ENCODE data around the gene RAB19. TPM values are rescaled to one million over a fixed set of nuclear protein-coding genes. Genes with fewer than 3 reads are reported as not detected.

The RAB19 gene
- total RNA-seq, 2 donors from 2014 or later, result 12.9 to 15.3 TPM

GRCh38 chr7:140364819-140365218 is 39.0 kb upstream of the RAB19 start:
- no peaks in the 10 kb centered on the region for H3K4me1 ChIP-seq
- TF ChIP-seq POLR2A (IDR thresholded peaks at IDR 0.05), result no peak
- TF ChIP-seq, protein P1, sequence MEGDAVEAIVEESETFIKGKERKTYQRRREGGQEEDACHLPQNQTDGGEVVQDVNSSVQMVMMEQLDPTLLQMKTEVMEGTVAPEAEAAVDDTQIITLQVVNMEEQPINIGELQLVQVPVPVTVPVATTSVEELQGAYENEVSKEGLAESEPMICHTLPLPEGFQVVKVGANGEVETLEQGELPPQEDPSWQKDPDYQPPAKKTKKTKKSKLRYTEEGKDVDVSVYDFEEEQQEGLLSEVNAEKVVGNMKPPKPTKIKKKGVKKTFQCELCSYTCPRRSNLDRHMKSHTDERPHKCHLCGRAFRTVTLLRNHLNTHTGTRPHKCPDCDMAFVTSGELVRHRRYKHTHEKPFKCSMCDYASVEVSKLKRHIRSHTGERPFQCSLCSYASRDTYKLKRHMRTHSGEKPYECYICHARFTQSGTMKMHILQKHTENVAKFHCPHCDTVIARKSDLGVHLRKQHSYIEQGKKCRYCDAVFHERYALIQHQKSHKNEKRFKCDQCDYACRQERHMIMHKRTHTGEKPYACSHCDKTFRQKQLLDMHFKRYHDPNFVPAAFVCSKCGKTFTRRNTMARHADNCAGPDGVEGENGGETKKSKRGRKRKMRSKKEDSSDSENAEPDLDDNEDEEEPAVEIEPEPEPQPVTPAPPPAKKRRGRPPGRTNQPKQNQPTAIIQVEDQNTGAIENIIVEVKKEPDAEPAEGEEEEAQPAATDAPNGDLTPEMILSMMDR (IDR thresholded peaks at IDR 0.05), result no peak
- no peak overlapping the region for H3K27ac ChIP-seq
- no peak overlapping the region for H3K4me3 ChIP-seq
- no peak for DNase-seq
- no peaks in the 10 kb centered on the region for H3K9me3 ChIP-seq
- intact Hi-C loops (cut with DNase I), result no loop called here
- no peak for ATAC-seq
- H3K36me3 ChIP-seq (replicated peaks in 1 of 2; ENCODE audit: insufficient read depth in 1 of 2, low read depth in 2 of 2), result peaks cover 0 to 2% of the 10 kb centered on the region in 2 donors
- H3K27me3 ChIP-seq, result no peaks in the 10 kb centered on the region
- 87 to 88% methylated on average over 3 of the region's 3 CpGs for WGBS, 2 donors

DNA sequence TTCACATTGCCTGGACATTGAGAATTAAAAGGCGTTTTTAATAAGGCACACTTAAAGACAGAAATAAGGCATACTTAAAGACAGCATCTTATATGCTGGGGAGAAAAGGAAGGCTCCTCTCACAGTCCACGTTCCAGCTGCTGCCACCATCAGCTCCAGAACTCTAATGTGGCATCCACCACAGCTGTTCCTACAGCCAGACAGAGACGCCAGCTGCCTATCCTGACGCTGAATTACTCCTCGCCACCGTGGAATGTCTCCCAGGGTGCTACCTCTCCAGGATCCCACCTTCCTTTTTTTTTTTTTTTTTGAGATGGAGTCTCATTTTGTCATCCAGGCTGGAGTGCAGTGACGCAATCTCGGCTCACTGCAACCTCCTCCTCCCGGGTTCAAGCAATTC is 36.3 kb upstream of the RAB19 start:
- intact Hi-C loops (cut with DNase I), result no loop called here
- no peak overlapping the region for H3K4me3 ChIP-seq
- WGBS, 2 donors, result 77 to 92% methylated on average over 9 of the region's 9 CpGs
- H3K9me3 ChIP-seq, result no peaks in the 10 kb centered on the region
- ATAC-seq (no peak), DNase-seq (no peak)
- no peak overlapping the region for H3K27ac ChIP-seq
- H3K27me3 ChIP-seq, result no peaks in the 10 kb centered on the region
- H3K4me1 ChIP-seq, result no peaks in the 10 kb centered on the region
- H3K36me3 ChIP-seq (replicated peaks in 1 of 2; ENCODE audit: insufficient read depth in 1 of 2, low read depth in 2 of 2), result peaks cover 0 to 2% of the 10 kb centered on the region in 2 donors
- TF ChIP-seq, protein P1 (IDR thresholded peaks at IDR 0.05), result no peak
- no peak for TF ChIP-seq POLR2A (IDR thresholded peaks at IDR 0.05)

DNA sequence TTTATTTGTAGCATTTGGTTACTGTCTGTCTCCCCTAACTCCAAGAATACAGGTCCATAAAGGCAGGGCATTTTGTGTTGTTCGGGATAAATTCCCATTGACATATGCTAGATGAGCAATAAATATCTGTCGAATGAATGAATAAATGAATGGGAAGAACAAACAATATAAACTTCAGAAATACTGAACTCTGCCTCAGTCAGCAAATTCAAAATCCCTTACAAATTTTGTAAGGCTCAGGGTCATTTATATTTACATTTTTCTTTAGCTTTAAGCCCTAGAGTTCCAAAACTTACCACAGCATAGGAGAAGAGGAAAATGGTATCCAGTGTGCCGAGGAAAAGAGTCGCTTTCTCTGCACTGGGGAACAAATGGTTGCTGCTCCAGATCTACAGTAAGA is 34.6 kb upstream of the RAB19 start:
- Histone ChIP-seq H3K9me3 (no peaks in the 10 kb centered on the region), H3K4me3 (no peak overlapping the region), H3K36me3 (replicated peaks in 1 of 2; ENCODE audit: insufficient read depth in 1 of 2, low read depth in 2 of 2) (peaks cover 0 to 2% of the 10 kb centered on the region in 2 donors), H3K4me1 (no peaks in the 10 kb centered on the region), H3K27me3 (no peaks in the 10 kb centered on the region), H3K27ac (no peak overlapping the region)
- 95 to 97% methylated on average over 4 of the region's 4 CpGs for WGBS, 2 donors
- no peak for TF ChIP-seq POLR2A (IDR thresholded peaks at IDR 0.05)
- TF ChIP-seq, protein P1 (IDR thresholded peaks at IDR 0.05), result no peak
- no peak for ATAC-seq
- intact Hi-C loops (cut with DNase I), result no loop called here
- no peak for DNase-seq

GRCh38 chr7:140375323-140375722 is 28.5 kb upstream of the RAB19 start:
- no peak for TF ChIP-seq POLR2A (IDR thresholded peaks at IDR 0.05)
- TF ChIP-seq, protein P1 (IDR thresholded peaks at IDR 0.05), result no peak
- no peak for ATAC-seq
- intact Hi-C loops (cut with DNase I), result no loop called here
- H3K9me3 ChIP-seq, result no peaks in the 10 kb centered on the region
- DNase-seq, result no peak
- H3K4me3 ChIP-seq, result no peak overlapping the region
- H3K36me3 ChIP-seq (replicated peaks in 1 of 2; ENCODE audit: insufficient read depth in 1 of 2, low read depth in 2 of 2), result peaks cover 0 to 3% of the 10 kb centered on the region in 2 donors
- no peaks in the 10 kb centered on the region for H3K4me1 ChIP-seq
- no peak overlapping the region for H3K27ac ChIP-seq
- 97% methylated on average over 9 of the region's 9 CpGs for WGBS, 2 donors
- H3K27me3 ChIP-seq, result no peaks in the 10 kb centered on the region

GRCh38 chr7:140375892-140376730 is 27.7 kb upstream of the RAB19 start:
- WGBS, 2 donors, result 76 to 82% methylated on average over 7 to 8 of the region's 8 CpGs
- H3K36me3 ChIP-seq (replicated peaks in 1 of 2; ENCODE audit: insufficient read depth in 1 of 2, low read depth in 2 of 2), result peaks cover 0 to 3% of the 10 kb centered on the region in 2 donors
- H3K4me3 ChIP-seq, result no peak overlapping the region
- no peak overlapping the region for H3K27ac ChIP-seq
- intact Hi-C loops (cut with DNase I), result no loop called here
- no peaks in the 10 kb centered on the region for H3K4me1 ChIP-seq
- no peak for ATAC-seq
- no peaks in the 10 kb centered on the region for H3K9me3 ChIP-seq
- no peaks in the 10 kb centered on the region for H3K27me3 ChIP-seq
- TF ChIP-seq, protein P1 (IDR thresholded peaks at IDR 0.05), result no peak
- TF ChIP-seq POLR2A (IDR thresholded peaks at IDR 0.05), result no peak
- no peak for DNase-seq

Measured in body of pancreas (tissue), 4 donors.